ENCODE measurements around the gene SCAMP5. TPM values are rescaled to one million over a fixed set of nuclear protein-coding genes. Genes with fewer than 3 reads are reported as not detected.

The SCAMP5 gene
- total RNA-seq, 1 donor from 2014 or later: 3.6 TPM

DNA sequence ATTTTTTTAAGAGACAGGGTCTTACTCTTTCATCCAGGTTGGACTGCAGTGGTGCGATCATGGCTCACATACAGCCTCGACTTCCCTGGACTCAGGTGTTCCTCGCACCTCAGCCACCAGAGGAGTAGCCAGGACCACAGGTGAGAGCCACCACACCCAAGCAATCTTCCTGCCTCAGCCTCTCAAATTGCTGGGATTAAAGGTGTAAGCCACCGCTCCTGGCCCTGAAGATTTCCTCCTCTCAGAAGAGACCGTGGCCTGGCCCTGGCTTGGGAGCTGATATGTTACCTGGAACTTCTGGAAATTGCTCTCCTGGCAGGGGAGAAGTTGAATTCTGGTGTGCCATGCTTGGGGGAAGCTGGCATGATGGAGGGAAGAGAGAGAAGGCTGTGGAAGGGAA is 64.2 kb downstream of the SCAMP5 start:
- peak; percentile 26 for DNase-seq (ENCODE audit: low spot score)
- intact Hi-C loops (cut with DNase I): no loop called here

DNA sequence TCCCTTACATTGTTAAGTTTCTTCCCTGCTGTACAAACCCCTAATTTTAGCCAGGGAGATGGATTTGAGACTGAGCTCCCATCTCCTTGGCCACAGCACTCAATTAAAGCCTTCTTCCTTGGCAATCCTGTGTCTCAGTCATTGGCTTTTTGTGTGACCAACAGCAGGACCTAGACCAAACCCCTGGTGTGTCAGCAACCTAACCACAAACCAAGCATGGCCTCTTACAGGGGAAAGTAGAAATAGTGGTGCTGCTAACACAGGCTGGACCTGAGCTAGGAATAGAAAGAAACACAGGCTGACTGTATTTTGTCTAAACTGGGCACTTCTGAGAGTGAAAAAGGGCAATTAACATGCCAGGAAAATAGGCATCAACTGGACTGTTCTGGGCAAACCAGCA is 65.9 kb downstream of the SCAMP5 start:
- no peak for DNase-seq (ENCODE audit: low spot score)
- intact Hi-C loops (cut with DNase I): no loop called here

DNA sequence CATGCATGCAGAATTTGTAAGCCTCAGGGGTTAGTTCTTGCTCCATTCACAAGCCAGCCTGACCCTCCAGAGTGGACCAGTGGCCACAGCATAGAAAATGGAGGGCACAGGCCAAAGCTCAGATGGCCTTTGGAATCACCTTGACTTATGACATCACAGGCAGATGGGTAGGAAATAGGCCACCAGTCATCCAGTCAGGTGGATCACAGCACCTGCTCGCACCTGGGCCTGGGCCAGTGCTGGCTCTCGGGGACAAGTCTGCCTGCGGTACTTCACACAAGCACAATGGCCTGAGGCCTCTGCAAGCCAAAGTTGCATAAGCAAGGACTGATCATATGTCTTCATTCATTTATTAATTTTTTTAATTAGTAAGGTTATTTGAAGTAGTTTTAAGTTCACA is 67.3 kb downstream of the SCAMP5 start:
- DNase-seq (ENCODE audit: low spot score): no peak
- intact Hi-C loops (cut with DNase I): no loop called here

DNA sequence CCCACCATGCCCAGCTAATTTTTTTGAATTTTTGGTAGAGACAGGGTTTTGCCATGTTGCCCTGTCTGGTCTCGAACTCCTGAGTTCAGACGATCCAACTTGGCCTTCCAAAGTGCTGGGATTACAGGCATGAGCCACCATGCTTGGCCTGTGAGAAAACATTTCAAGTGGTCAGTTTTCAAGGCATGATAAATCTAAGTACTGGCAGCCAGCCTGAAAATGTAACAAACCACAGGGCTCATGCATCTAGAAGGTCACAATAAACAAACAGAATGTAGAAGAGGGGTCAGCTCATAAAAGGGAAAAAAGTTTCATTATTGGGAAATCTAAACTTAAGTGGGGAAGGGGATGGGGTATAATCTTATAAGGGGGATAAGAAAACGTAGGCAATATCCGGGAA is 68.0 kb downstream of the SCAMP5 start:
- DNase-seq (ENCODE audit: low spot score): no peak
- intact Hi-C loops (cut with DNase I): no loop called here

DNA sequence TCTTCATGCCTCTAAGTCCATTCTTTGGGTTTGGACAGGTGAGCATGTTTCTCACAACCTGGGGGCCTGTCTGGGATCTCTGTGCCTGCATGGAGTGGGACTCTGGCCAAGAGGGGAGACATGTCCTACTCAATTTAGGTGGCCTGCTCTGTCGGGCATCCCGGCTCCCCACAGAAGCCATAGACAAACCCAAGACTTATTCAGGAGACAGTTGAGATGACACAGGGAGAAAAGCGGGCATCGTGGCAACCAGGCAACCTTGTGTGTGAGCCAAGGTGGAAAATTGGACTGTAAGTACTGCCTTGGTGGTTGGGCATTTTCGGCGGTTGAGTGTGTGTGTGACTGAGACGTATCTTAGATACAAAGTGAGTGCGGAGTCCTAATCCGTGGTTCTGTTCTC is 68.5 kb downstream of the SCAMP5 start:
- intact Hi-C loops (cut with DNase I): no loop called here
- no peak for DNase-seq (ENCODE audit: low spot score)

DNA sequence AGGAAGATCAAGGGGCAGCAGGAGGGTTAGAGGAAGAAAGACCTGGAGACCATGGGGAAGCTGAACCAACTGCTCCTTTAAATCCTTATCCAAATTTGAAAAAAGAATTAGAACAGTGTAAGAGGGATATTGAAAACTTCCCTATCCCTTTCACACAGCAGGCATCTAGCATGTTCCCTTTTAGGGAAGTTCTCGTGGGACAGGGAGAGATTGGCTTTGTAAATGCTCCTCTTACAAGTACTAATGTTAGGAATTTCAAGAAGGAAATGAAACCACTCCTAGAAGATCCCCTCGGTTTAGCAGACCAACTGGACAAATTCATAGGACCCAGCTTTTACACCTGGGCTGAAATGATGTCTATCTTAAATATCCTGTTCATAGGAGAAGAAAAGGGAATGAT is 69.5 kb downstream of the SCAMP5 start:
- intact Hi-C loops (cut with DNase I): no loop called here
- DNase-seq (ENCODE audit: low spot score): no peak

DNA sequence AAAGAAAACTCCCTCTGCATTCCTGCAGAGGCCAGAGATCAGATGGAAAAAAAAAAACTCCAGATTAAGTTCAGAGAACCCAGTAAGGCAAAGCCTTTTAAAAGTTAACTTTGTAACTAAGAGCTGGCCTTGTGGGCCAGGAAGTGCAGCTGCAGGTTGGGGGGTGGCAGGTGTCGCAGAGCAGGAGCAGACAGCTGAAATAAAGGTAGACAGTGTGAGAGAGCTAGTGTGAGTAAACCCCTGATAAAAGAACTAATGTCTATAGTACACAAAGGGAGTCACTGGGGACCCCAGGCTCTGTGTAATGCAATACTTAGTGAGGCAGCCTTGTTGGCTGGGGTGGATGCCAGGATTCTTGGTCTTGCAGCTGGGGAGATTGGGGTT is 70.1 kb downstream of the SCAMP5 start:
- intact Hi-C loops (cut with DNase I): no loop called here
- DNase-seq (ENCODE audit: low spot score): no peak

DNA sequence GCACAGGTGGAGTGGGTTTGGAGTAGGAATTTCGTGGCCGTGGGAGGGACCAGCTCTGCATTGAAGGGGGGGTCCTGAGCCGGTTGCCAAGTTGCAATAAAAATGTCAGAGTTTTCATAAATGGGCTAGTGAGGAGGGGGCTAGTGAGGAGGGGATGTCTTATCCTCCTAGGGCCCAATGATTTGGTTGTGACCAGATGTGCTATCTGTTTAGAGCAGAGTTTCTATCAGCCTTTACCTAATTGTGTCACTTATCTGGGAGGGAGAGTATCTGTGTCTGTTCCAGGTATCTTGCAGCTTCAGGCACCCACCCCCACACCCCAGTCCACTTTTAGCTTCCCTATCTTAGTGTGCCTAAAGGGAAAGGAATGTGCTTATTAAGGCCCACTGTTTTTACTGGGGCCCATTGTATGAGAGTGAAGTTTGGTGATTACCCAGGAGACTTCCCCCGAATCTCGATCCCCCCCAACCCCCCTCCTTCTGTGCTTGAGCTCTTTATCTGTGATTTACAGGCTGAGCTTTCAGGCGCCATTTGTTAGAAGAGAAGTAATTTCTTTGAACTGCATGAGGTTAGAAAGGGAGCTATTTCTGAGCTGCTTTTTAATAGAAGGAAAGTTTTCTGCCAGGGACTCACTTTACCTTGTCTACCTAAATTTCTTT is 70.6 kb downstream of the SCAMP5 start:
- no peak for DNase-seq (ENCODE audit: low spot score)
- intact Hi-C loops (cut with DNase I): no loop called here

DNA sequence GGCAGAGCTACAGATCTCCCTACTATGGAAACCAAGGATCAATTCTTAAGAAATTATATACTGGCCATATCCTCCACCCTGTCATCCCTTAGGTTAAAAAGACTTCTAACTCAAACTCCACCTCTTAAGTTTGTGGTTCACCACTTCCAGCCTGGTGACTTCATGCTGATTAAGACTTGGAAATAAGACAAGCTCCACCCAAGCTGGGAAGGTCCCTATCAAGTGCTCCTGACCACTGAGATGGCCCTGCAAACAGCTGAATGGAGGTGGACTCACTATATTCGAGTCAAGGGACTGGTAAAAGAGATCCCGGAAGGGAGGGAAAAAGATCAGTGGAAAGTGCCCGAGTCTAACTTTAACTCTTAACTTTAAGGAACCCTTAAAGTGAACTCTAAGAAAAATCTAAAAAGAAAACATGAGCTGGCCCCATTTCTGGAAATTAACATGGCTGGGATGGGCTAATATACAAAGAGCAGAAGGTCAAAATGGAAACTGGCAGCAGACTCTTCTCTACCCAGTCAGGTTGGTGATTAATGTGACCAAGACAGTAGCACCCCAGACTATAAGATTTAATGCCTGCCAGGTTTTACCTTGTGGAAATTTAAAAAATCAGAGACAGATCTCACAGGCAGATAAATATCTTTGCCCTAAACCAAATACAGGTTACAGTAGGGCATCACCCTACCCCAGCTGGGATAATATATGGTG is 71.9 kb downstream of the SCAMP5 start:
- DNase-seq (ENCODE audit: low spot score): no peak
- intact Hi-C loops (cut with DNase I): no loop called here

DNA sequence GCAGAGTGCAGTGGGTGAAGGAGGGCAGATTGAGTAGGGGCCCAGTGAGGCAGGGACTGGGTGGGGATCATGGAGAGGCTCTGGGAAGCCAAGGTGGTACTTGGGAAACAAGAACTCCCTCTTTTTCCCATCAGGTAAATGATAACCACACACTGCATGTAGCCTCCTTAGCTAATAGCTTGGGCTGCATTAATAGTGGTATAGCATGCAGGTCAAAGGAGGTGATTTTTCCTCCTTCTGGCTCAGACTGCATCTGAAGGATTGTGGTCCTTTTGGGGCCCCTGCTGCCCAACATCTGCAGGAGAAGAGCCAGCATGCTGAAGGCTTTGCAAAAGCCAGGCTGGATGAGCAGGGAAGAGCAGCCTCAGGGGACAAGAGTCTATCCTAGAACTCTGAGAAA is 73.4 kb downstream of the SCAMP5 start:
- intact Hi-C loops (cut with DNase I): no loop called here
- no peak for DNase-seq (ENCODE audit: low spot score)

DNA sequence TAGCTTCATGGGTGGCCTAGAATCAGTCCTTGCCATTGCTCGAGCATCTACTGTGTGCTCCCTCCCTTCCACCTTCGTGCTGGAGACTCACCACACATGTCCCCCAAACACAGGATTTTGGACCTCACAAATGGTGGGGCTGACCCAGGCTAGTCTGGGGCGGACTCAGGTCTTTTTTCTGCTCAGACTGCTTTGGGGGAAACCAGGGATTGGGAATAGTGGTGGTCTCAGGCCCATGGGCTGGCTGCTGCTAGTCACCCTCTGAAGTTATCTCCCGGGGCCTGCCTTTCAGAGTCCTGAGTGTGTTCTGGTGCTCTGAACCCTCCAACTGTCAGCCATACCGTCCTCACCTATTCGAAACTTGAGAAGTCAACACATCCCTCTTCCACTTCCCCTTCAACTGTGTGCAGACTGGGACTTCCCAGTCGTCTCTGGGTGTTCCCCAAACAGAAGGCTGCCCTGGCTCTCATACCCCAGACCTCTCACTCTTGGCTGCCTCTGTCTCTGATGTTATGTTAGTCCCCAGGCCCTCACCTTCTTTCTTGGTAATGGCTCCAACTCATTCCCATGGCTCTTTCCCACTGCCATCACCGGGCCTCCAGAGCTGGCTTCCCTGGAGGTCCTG is 74.0 kb downstream of the SCAMP5 start:
- no peak for DNase-seq (ENCODE audit: low spot score)
- intact Hi-C loops (cut with DNase I): no loop called here

DNA sequence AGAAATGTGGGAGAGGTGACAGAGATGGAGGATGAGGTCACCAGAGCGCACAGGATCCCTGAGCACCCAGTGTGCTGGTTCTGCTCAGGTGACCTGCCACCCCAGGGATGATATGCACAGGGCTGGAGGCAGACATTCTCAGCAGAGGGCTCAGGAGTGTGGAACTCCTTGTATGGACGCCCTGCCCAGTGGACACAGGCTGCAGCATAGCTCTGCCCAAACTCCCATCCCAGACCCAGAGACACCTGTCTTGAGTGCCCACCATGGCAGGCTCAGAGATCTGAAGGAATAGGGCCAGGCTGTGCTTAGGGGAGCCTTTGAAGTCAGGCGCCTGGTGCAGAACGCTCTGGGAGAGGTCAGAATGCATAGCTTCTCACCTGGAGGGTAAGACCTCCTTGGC is 75.3 kb downstream of the SCAMP5 start:
- intact Hi-C loops (cut with DNase I): no loop called here
- DNase-seq (ENCODE audit: low spot score): no peak

Other genes starting within 250 kb of the SCAMP5 start
- gene CYP1A2, start 246.7 kb upstream of the SCAMP5 start, total RNA-seq: not detected
- 29.5 TPM for gene CSK, start 213.5 kb upstream of the SCAMP5 start, total RNA-seq
- gene LMAN1L, start 182.7 kb upstream of the SCAMP5 start, total RNA-seq: 7.9 TPM
- gene CPLX3, start 168.9 kb upstream of the SCAMP5 start, total RNA-seq: 0.67 TPM
- gene ULK3, start 152.4 kb upstream of the SCAMP5 start, total RNA-seq: 25.6 TPM
- gene SCAMP2, start 122.2 kb upstream of the SCAMP5 start, total RNA-seq: 33.3 TPM
- gene MPI, start 105.5 kb upstream of the SCAMP5 start, total RNA-seq: 44.5 TPM
- gene FAM219B, start 88.7 kb upstream of the SCAMP5 start, total RNA-seq: 62.5 TPM
- 804 TPM for gene COX5A, start 57.5 kb upstream of the SCAMP5 start, total RNA-seq
- gene RPP25, start 38.8 kb upstream of the SCAMP5 start, total RNA-seq: 1.8 TPM
- gene PPCDC, start 28.0 kb downstream of the SCAMP5 start, total RNA-seq: 7.2 TPM
- gene C15orf39, start 206.3 kb downstream of the SCAMP5 start, total RNA-seq: 12.9 TPM

All from cardiac septum (tissue), 1 donor.